GM21737 (cell line): ENCODE data around the gene SPAM1.
"Not testable (repeated sequence)": the region's sequence is repeated elsewhere in the genome, so short reads cannot be mapped to it uniquely, and the experiment has no call there.

Experiments used
- ATAC-seq: cut with Tn5 transposase; IDR thresholded peaks from one replicate; pipeline ENCODE4 v1.9.1; 2021; ENCODE audit warnings: mild to moderate bottlenecking, moderate library complexity; ENCODE audit not compliant: unreplicated experiment

SPAM1 gene, protein sequence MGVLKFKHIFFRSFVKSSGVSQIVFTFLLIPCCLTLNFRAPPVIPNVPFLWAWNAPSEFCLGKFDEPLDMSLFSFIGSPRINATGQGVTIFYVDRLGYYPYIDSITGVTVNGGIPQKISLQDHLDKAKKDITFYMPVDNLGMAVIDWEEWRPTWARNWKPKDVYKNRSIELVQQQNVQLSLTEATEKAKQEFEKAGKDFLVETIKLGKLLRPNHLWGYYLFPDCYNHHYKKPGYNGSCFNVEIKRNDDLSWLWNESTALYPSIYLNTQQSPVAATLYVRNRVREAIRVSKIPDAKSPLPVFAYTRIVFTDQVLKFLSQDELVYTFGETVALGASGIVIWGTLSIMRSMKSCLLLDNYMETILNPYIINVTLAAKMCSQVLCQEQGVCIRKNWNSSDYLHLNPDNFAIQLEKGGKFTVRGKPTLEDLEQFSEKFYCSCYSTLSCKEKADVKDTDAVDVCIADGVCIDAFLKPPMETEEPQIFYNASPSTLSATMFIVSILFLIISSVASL

DNA sequence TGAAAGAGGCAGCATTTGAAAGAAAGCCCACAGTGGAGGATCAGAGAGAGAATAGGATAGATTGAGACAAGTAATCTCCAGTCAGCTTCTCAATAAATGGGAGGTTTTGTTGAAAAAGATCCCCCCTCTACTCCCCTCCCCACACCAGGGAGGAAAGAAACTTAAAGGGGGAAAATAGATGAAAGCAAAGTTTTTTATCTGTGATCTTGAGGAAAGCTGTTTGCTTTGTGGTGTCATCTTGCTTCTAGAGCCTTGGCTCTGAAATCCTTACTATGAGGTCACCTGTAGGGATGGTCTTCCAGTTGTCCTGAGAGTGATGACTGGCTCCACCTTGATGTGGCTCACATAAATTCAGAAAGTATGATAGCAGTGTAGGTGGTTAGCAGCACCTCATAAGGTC is at the start of gene SPAM1:
TSS of gene SPAM1 (plus strand) at position 301 of the 400 bp plus-strand sequence. CDS start 28,330 bp downstream, outside the sequence.
- ATAC-seq: no peak

DNA sequence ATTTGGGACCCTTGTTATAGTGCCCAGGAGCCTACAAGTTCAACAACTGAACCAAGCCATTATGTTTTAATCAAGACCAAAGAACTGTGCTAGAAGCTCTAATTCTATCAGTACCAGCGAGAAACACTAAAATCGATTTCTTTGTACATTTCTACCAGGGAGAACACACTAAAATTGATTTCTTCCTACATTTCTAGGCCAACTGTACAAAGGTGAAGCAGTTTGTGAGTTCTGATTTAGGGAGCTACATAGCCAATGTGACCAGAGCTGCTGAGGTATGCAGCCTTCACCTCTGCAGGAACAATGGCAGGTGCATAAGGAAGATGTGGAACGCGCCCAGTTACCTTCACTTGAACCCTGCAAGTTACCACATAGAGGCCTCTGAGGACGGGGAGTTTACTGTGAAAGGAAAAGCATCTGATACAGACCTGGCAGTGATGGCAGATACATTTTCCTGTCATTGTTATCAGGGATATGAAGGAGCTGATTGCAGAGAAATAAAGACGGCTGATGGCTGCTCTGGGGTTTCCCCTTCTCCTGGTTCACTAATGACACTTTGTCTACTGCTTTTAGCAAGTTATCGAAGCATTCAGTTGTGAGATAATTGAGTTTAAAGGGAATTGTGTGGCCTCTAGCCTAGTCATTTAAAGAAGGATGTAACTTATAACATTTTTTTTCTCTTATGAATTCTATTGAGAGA is 48.3 kb upstream of the SPAM1 start:
- ATAC-seq: no peak

DNA sequence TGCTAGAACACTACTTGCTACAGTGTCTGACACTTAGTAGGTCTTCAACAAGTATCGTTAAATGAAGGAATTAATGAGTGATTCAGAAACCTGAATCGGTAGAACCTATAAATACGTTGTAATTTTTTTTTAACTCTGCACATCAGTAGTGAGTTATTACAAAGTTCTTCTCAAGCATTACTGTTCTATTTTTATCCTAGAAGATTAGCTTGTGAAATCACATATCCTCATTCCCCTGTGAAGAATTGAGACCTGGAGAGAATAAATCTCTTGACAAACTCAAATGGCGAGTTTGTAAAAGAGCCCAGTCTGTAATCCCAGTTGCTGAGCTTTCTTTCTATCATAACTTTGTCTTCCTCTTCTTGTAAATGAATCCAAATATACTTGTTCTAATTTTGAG is 45.4 kb upstream of the SPAM1 start:
- ATAC-seq: no peak

DNA sequence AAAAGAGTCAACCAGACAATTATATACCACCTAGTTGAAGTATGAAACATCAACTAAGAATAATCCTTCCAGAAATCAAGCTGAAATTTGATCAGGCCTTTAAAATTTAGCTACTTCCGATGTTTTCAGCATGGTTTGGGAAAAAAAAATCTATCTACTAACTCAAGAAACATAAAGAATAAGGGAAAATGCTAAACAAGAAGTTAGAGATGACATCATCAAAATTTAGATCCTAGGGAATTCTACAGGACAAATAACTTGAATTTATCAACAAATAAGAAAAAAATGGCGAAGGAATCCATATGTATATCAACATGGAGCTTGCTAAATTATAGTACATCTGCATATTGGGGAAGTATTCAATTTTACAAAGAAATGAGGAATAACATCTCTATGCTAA is 43.7 kb upstream of the SPAM1 start:
- no peak for ATAC-seq

DNA sequence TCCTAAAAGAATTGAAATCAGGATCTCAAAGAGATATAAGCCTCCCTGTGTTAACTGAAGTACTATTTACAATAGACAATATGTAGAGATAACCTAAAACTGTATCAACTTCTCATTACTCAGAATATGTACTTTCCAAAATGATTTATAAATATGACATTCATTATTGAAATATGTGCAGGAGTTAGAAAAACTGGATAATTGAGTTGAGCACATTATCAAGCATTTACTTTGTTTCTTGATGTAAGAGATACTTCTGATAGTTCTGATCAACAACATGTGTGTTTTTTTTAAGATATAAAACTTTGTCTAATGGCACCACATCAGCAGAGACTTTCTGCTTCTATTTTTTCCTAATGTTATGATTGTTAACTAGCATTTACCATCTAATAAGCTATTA is 41.9 kb upstream of the SPAM1 start:
- ATAC-seq: no peak

- ATAC-seq: no peak
Measured at GRCh38 chr7:123888192-123888591, 36.8 kb upstream of the SPAM1 start.

GRCh38 chr7:123894753-123895152 is 30.3 kb upstream of the SPAM1 start:
- not testable (repeated sequence) for ATAC-seq

GRCh38 chr7:123901101-123901500 is 23.9 kb upstream of the SPAM1 start:
- no peak for ATAC-seq

GRCh38 chr7:123905714-123906113 is 19.3 kb upstream of the SPAM1 start:
- ATAC-seq: no peak

- ATAC-seq: no peak
Measured at GRCh38 chr7:123916240-123916724, 8.8 kb upstream of the SPAM1 start.

DNA sequence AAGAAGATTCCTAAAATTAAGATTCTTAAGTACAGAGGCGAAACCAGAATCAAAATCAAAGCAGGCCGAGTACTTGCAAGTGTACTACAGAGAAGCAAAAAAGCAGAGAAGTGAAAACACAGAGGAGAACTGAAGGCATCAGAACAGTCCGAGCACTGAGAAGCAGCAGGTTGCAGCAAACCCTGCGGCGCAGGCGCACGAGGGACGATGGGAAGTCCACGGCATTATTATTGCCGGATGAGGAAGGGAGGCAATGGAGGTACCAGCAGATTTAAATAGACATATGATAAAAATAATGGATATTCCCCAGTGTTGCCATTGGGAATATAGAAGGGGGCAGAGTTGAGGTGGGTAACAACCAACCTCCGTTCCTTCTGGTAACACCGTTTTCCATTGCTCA is 7.2 kb upstream of the SPAM1 start:
- no peak for ATAC-seq

DNA sequence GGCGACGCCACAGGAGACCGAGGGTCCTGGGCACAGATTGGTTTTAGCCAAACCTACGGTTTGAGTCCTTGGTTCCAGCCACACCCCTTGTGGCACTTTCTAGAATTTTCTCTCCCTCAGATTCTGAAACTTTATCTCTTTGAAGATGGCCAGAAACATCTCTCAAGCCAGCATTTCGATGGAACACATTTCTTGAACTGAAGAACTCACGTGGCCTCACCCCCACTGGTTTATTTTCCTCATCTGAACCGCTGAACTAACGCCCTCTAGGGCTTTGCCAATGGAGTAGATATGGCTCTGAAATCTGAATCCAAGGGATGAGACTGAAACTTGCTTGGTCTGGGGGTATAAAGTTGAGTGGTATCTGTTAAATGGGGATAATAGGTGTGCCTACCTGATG is 6.7 kb upstream of the SPAM1 start:
- ATAC-seq: no peak

DNA sequence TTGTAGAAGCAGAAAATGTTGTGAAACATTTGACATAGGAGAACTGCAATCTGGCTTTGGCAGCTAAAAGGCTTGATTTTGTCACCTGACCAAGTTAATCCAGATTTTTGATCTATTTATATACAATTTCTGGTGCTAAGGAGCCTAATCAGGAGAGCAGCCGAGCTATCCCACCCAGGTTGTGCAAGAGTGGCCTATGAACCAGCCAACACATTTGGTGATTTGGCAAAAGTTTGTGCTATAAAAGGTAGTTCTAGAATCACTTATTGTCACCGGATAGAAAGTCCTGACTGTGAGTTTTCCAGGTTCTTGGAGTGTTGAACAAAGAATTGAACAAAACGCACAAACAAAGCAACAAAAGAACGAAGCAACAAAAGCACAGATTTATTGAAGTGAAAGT is 1.4 kb upstream of the SPAM1 start:
- ATAC-seq: no peak

DNA sequence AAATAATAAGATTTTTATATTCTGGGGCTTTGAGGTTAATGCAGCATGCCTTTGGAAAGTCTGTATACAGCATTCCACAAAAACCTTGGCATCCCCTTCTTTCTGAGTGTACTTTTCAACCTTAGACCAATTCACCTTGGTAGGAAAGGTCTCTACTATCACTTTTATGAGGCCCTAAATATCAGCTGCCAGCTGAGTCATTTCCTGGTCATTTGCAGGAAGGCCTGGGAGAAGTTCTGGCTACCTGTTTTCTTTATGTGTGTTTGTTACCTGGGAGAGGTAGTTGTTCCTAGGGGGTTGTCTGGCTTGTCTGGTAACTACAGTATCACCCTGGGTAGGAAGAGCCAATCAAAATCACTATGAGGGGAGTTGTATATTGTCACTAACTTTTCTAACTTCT is 4.1 kb downstream of the SPAM1 start:
- ATAC-seq: no peak

DNA sequence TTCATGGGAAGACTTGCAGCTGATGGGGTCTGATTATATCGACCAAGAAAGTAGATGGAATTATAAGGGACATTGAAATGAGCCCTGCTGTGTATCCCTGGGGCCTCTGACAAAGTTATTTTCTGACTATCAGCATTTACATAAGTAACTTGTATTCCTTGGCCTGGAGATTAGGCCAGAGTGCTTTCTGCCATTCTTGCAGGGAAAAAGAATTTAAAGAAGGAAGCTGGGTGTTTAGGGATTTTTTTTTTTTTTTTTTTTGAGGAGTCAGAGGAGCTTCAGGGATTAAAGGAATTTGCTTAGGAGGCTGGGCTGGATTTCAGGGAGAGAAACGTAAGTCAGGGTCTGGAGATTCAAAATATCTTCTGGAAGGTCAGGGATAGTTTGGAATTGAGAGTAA is 4.6 kb downstream of the SPAM1 start:
- ATAC-seq: no peak

DNA sequence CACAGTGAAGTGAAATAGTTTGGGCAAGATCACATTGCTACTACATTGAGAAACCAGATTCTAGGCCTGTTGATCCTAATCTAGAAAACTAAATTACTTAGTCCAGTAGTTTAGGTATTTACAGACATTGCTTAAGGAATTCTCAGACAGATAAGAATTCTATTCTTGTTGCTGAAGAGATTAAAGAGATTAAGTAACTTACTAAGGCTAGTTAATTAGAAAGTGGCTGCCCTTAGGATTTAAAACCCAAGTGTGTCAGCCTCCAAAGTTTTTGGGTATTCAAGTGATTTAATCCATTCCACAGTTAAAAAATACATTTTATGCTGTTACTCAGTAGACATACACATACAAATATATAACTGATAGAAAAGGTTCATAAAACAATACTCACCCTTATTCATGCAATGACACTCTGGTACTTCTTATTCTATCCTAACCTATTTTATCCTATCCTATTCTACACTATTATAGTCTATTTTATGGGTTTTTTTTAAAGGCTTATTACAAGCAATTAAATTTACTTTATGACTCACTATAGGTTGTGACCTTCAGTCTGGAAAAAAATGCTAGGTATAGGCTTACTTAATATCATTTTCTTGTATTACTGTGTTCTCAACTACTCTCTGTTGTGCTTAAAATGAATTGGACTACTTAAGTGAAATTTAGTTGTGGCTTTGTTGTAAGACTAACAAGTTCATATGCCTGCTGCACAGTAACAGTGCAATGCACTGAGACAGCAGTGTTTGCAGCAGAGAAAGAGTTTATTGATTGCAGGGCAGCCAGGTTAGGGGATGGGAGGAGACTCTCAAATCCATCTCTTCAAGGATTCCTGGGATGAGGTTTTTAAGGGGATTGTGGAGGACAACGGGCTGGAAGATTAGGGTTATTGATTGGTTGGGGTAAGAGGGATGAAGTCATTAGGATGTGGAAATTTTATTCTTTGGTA is 10.7 kb downstream of the SPAM1 start:
- ATAC-seq: no peak

DNA sequence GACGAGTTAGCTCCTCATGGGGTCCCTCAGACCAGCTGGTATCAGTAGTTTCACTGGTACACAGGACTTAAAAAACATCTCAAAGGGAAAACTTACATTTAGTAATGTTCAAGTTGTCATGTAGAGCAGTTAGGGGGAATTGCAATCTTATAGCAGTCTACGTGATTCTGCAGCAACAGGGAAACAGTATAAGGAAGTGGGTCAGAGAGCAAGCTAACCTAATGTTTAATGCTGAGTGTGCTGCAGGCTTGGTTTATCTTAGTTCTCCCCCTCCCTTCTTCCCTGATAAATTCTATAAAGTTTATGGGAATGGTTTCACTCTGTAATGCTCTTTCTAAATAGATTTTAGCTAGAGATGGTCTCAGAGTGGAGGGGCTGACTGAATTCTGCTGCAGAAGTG is 11.3 kb downstream of the SPAM1 start:
- ATAC-seq: no peak

DNA sequence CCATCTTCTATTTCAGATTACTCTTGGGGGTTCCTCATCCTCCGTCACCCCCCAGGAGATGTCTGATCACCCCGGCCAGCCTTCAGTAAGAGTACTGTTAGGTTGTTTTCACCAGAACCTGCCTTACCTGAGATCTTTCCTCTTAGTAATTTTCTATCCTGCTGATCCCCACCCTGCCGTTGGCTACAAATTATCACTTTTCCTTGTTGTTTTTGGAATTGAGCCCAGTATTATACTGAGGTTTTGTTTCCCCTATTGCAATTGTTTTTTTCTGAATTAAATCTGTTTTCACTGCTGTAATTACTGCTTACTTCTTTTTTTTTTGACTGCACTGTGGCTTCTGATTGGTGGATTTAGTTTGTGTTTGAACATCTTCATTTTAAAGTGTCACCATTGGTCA is 14.7 kb downstream of the SPAM1 start:
- ATAC-seq: no peak

- ATAC-seq: no peak
Measured at GRCh38 chr7:123941391-123942180, 16.5 kb downstream of the SPAM1 start.

- ATAC-seq: no peak
Measured at GRCh38 chr7:123944395-123944794, 19.4 kb downstream of the SPAM1 start.
